ENCODE measurements around the gene NLGN3.

NLGN3 gene

DNA sequence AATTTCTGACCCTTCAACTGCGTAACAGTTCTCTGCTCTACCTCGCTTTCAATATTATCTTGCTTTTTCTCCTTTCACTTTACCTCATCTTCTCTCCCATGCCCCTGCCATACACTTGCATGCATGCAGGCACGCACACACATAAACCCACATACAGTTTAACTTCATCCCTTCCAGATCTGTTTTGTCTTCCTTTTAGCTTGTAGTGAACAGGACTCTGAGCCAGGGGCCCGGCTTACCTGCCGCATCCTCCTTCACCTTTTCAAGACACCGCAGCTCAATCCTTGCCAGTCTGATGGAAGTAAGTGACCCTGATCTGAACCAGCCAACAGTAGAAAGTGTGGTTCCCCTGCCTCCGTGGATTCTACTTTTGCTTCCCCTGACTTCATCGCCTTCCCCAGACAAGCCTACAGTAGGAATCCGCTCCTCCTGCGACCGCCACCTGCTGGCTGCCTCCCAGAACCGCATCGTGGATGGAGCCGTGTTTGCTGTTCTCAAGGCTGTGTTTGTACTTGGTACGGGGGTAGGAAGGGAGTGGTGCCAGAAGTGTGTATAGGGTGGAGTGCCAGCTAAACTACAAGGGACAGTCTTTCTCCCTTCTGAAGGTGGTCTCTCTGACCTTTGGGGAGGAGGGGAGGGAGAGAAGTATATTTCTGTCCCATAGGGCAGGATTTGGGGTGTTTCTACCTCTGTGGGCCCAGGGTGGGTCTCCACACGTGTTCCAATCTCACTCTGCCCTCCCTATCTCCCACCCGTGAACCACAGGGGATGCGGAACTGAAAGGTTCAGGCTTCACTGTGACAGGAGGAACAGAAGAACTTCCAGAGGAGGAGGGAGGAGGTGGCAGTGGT, 15.5 kb upstream of the NLGN3 start:
- Histone ChIP-seq H3K4me3 (ENCODE audit: severe bottlenecking) (no peak overlapping the region), H3K27me3 (ENCODE audit: insufficient read depth, poor library complexity, severe bottlenecking) (no peaks in the 10 kb centered on the region), H3K36me3 (ENCODE audit: low read depth) (peaks cover 19% of the 10 kb centered on the region), H3K4me1 (ENCODE audit: insufficient read depth, poor library complexity, severe bottlenecking) (no peaks in the 10 kb centered on the region), H3K9me3 (ENCODE audit: severe bottlenecking) (no peaks in the 10 kb centered on the region), H3K27ac (ENCODE audit: poor library complexity, severe bottlenecking) (no peak overlapping the region)
- TF ChIP-seq, protein P1, sequence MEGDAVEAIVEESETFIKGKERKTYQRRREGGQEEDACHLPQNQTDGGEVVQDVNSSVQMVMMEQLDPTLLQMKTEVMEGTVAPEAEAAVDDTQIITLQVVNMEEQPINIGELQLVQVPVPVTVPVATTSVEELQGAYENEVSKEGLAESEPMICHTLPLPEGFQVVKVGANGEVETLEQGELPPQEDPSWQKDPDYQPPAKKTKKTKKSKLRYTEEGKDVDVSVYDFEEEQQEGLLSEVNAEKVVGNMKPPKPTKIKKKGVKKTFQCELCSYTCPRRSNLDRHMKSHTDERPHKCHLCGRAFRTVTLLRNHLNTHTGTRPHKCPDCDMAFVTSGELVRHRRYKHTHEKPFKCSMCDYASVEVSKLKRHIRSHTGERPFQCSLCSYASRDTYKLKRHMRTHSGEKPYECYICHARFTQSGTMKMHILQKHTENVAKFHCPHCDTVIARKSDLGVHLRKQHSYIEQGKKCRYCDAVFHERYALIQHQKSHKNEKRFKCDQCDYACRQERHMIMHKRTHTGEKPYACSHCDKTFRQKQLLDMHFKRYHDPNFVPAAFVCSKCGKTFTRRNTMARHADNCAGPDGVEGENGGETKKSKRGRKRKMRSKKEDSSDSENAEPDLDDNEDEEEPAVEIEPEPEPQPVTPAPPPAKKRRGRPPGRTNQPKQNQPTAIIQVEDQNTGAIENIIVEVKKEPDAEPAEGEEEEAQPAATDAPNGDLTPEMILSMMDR (IDR thresholded peaks at IDR 0.05; ENCODE audit: poor library complexity, severe bottlenecking) = peak; percentile 65
- DNase-seq (ENCODE audit: low spot score) = no peak
- peak; percentile 59; the same call in 1 of the 3 replicates for ATAC-seq (ENCODE audit: low read depth)

DNA sequence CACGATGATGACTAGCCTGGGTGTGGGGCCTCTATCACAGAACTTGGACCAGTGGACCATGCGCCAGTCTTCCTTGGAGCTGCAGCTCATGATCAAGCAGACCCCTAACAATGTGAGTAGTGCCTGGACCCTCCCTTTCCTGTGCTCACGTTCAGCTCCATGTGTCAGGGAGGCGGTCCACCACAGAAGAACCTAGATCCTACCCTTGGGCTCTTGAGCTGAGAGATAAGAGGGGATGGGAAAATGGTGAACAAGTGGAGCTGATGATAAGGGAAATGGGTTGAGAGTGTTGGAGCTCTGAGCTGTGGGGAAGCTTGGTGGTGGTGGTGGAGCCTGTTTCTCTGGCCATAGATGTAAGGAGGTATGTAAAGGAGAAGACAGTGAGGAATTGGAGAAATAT, 13.1 kb upstream of the NLGN3 start:
- peaks cover 22% of the 10 kb centered on the region for H3K36me3 ChIP-seq (ENCODE audit: low read depth)
- ATAC-seq (ENCODE audit: low read depth) = no peak
- H3K27me3 ChIP-seq (ENCODE audit: insufficient read depth, poor library complexity, severe bottlenecking) = no peaks in the 10 kb centered on the region
- DNase-seq (ENCODE audit: low spot score) = no peak
- no peak overlapping the region for H3K4me3 ChIP-seq (ENCODE audit: severe bottlenecking)
- TF ChIP-seq, protein P1 (IDR thresholded peaks at IDR 0.05; ENCODE audit: poor library complexity, severe bottlenecking) = no peak
- no peak overlapping the region for H3K27ac ChIP-seq (ENCODE audit: poor library complexity, severe bottlenecking)
- no peaks in the 10 kb centered on the region for H3K4me1 ChIP-seq (ENCODE audit: insufficient read depth, poor library complexity, severe bottlenecking)
- H3K9me3 ChIP-seq (ENCODE audit: severe bottlenecking) = no peaks in the 10 kb centered on the region

DNA sequence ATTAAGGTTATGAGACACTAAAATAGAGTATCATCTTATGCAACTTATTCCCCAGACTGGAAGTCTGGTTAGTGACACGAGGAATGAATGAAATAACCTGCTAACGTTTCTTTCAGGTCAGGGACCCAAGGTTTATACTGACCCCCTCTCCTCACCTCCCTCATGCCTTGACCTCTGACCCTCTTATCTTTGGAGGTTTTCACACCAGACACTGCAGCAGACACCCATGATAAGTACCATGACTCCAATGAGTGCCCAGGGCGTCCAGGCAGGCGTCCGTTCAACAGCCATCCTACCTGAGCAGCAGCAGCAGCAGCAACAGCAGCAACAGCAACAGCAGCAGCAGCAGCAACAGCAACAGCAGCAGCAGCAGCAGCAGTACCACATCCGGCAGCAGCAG, 4.2 kb upstream of the NLGN3 start:
- DNase-seq (ENCODE audit: low spot score) (no peak), ATAC-seq (ENCODE audit: low read depth) (no peak)
- H3K27me3 ChIP-seq (ENCODE audit: insufficient read depth, poor library complexity, severe bottlenecking) = no peaks in the 10 kb centered on the region
- H3K36me3 ChIP-seq (ENCODE audit: low read depth) = no peaks in the 10 kb centered on the region; the same call in 1 of the 2 replicates
- H3K27ac ChIP-seq (ENCODE audit: poor library complexity, severe bottlenecking) = no peak overlapping the region
- TF ChIP-seq, protein P1 (IDR thresholded peaks at IDR 0.05; ENCODE audit: poor library complexity, severe bottlenecking) = no peak
- no peak overlapping the region for H3K4me3 ChIP-seq (ENCODE audit: severe bottlenecking)
- H3K9me3 ChIP-seq (ENCODE audit: severe bottlenecking) = no peaks in the 10 kb centered on the region
- no peaks in the 10 kb centered on the region for H3K4me1 ChIP-seq (ENCODE audit: insufficient read depth, poor library complexity, severe bottlenecking)

DNA sequence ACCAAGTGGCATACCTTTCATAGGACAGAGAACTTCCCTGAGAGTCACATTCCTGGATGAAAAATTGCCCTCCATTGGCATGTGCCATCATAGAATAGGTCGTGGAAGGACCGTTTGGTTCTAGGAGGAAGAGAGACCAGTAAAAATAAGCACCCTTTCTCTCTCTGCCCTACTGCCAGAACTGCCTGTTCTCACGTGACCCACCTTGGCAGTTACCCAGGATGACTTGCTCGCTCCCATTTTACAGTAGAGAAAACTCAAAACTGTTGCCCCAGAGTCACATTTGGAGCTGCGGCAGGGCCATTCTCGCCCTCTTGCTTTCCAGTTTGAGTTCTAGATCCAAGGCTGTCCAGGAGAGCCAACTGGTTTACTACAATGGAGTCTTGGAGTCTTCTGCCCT, 1.1 kb upstream of the NLGN3 start:
- Histone ChIP-seq H3K27me3 (ENCODE audit: insufficient read depth, poor library complexity, severe bottlenecking) (no peaks in the 10 kb centered on the region), H3K9me3 (ENCODE audit: severe bottlenecking) (no peaks in the 10 kb centered on the region), H3K36me3 (ENCODE audit: low read depth) (no peaks in the 10 kb centered on the region; the same call in 1 of the 2 replicates), H3K4me3 (ENCODE audit: severe bottlenecking) (no peak overlapping the region), H3K27ac (ENCODE audit: poor library complexity, severe bottlenecking) (no peak overlapping the region), H3K4me1 (ENCODE audit: insufficient read depth, poor library complexity, severe bottlenecking) (no peaks in the 10 kb centered on the region)
- DNase-seq (ENCODE audit: low spot score) (no peak), ATAC-seq (ENCODE audit: low read depth) (no peak)
- TF ChIP-seq, protein P1 (IDR thresholded peaks at IDR 0.05; ENCODE audit: poor library complexity, severe bottlenecking) = no peak

Measured in RWPE2 (cell line).